Natural killer cell (primary cell): ENCODE measurements around the gene HARBI1. TPM values are rescaled to one million over a fixed set of nuclear protein-coding genes. Genes with fewer than 3 reads are reported as not detected.
A peak's percentile ranks its signal among the peaks of the same experiment; 100 is the strongest.

Experiments used
- ATAC-seq, 3 donors: fragments of 150-1000 bp in 2 of 3; fragments of 200-7000 bp in 1 of 3; cut with Tn5 transposase; 1 replicate in 1 of 3; 2 replicates in 2 of 3; pipeline ENCODE4 v1.10.0; 2021; ENCODE audit warnings: mild to moderate bottlenecking in 2 of 3, moderate library complexity in 2 of 3
- DNase-seq, 2 donors: peaks; one replicate each; pipeline versions ENCODE4 v3.0.0 to v3.0.0-alpha.2; 2013 to 2021; ENCODE audit warnings: mixed read lengths in 1 of 2
- H3K27ac ChIP-seq: one replicate; pipeline ENCODE4 v1.5.1; 2013; ENCODE audit warnings: mild to moderate bottlenecking, low read length
- H3K27me3 ChIP-seq: one replicate; pipeline ENCODE4 v1.6.1; 2013; ENCODE audit warnings: low read length; ENCODE audit not compliant: control insufficient read depth, insufficient read depth
- H3K36me3 ChIP-seq: one replicate; pipeline ENCODE4 v1.6.1; 2013; ENCODE audit warnings: low read length; ENCODE audit not compliant: control insufficient read depth, insufficient read depth
- H3K4me1 ChIP-seq: one replicate; pipeline ENCODE4 v1.6.1; 2013; ENCODE audit warnings: low read length; ENCODE audit not compliant: control insufficient read depth, insufficient read depth
- H3K4me3 ChIP-seq: one replicate; pipeline ENCODE4 v1.5.1; 2013; ENCODE audit warnings: low read length
- H3K9me3 ChIP-seq: one replicate; pipeline ENCODE4 v1.6.1; 2013; ENCODE audit warnings: low read length; ENCODE audit not compliant: control insufficient read depth, insufficient read depth
- H3K27ac Mint-ChIP-seq, 2 donors: one replicate each; pipeline ENCODE4 v1.8.0; 2022; ENCODE audit warnings: mild to moderate bottlenecking in 2 of 2, mixed read lengths in 2 of 2, moderate library complexity in 1 of 2
- H3K27me3 Mint-ChIP-seq, 2 donors: one replicate each; pipeline ENCODE4 v1.8.0; 2022; ENCODE audit warnings: low read depth in 2 of 2, mixed read lengths in 2 of 2
- H3K36me3 Mint-ChIP-seq: one replicate; pipeline ENCODE4 v1.8.0; 2022; ENCODE audit warnings: mixed read lengths
- H3K4me1 Mint-ChIP-seq, 2 donors: one replicate each; pipeline ENCODE4 v1.8.0; 2022; ENCODE audit warnings: mixed read lengths in 2 of 2
- H3K4me3 Mint-ChIP-seq: one replicate; pipeline ENCODE4 v1.8.0; 2022; ENCODE audit warnings: mild to moderate bottlenecking, moderate library complexity, mixed read lengths
- H3K9me3 Mint-ChIP-seq, 2 donors: one replicate each; pipeline ENCODE4 v1.8.0; 2022; ENCODE audit warnings: mixed read lengths in 2 of 2
- WGBS: methylation state at CpG from one replicate; pipeline ENCODE4 v1.1.7; 2013; ENCODE audit warnings: missing lambda C conversion rate; ENCODE audit not compliant: insufficient coverage; 5-methylcytosine and 5-hydroxymethylcytosine counted together
- intact Hi-C: fragments of 100-400 bp; cut with micrococcal nuclease; formaldehyde crosslinking; loops from one replicate; pipeline ENCODE4 v1.14.2; 2022
- total RNA-seq, 4 donors: library from RNA; stranded (reverse); fragments of 120-200 nt in 1 of 4; gene quantifications; one replicate each; pipeline versions ENCODE4 v1.2.3 to v1.2.4, GENCODE V29; 2013 to 2022
- TF ChIP-seq, protein P1 (sequence below): fragments of 200-600 bp; IDR thresholded peaks from one replicate; pipeline ENCODE4 v1.8.0; 2022; ENCODE audit warnings: antibody characterized with exemption

The HARBI1 gene
- total RNA-seq, 3 donors from 2014 or later (not counting 1 experiment from before 2014, with no cell fraction given), result 9.9 to 16.8 (median 12.7) TPM

DNA sequence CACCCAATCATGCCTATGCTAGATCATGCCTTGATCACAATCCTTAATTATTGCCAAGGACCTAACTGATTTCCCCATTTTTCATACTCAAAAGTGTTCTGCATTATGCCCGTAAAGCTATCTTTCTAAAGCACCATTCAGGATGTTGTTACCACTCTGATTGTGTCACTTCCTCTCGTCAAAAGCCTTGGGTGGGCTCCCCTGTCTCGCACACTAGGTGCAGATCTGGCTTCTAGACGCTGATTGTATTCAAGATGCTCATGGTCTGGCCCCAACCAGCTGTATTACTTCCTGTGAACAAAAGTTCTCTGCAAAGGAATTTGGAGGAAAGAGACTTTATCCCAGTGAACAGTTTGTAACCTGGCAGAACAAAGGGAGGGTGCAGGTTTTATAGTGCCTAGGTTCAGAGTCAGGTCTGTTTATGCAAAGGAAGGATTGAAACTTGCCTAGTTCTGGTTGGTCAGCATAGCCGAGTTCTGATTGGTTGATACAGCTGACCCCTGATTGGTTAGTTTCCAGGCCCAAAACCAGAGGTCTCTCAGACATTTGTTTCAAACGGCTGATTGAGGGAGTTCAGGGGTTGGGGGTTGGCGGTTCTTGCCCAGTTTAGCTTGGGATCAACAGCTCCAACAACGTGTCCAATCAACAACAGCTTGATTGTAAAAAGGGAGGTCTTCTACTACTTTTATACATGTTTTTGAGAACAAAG lies 25.8 kb upstream of the HARBI1 start:
- ATAC-seq, result peak in 2 of 3 donors; percentile 55 to 83

DNA sequence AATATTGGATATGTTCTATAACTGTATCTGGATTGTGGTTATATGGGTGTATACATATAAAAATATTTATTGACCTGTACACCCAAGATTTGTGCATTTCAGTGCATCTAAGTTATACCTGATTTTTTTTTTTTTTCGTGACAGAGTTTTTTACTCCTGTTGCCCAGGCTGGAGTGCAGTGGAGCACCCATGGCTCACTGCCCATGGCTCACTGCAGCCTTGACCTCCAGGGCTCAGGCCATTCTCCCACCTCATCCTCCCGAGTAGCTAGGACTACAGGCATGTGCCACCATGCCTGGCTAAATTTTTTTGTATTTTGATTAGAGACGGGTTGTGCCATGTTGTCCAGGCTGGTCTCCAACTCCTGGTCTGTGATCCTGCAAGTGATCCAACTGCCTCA lies 24.6 kb upstream of the HARBI1 start:
- H3K27me3 Mint-ChIP-seq, result no peaks in the 10 kb centered on the region
- Histone ChIP-seq H3K27ac (no peak overlapping the region), H3K36me3 (peaks cover 41% of the 10 kb centered on the region), H3K27me3 (no peaks in the 10 kb centered on the region), H3K4me1 (no peaks in the 10 kb centered on the region), H3K9me3 (no peaks in the 10 kb centered on the region), H3K4me3 (no peak overlapping the region)
- TF ChIP-seq, protein P1, sequence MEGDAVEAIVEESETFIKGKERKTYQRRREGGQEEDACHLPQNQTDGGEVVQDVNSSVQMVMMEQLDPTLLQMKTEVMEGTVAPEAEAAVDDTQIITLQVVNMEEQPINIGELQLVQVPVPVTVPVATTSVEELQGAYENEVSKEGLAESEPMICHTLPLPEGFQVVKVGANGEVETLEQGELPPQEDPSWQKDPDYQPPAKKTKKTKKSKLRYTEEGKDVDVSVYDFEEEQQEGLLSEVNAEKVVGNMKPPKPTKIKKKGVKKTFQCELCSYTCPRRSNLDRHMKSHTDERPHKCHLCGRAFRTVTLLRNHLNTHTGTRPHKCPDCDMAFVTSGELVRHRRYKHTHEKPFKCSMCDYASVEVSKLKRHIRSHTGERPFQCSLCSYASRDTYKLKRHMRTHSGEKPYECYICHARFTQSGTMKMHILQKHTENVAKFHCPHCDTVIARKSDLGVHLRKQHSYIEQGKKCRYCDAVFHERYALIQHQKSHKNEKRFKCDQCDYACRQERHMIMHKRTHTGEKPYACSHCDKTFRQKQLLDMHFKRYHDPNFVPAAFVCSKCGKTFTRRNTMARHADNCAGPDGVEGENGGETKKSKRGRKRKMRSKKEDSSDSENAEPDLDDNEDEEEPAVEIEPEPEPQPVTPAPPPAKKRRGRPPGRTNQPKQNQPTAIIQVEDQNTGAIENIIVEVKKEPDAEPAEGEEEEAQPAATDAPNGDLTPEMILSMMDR, result no peak
- peaks cover 20 to 32% of the 10 kb centered on the region in 2 donors for H3K4me1 Mint-ChIP-seq
- ATAC-seq, result no peak
- no peak for DNase-seq
- H3K4me3 Mint-ChIP-seq, result no peak overlapping the region
- peaks cover 0 to 4% of the 10 kb centered on the region in 2 donors for H3K9me3 Mint-ChIP-seq
- peaks cover 6% of the 10 kb centered on the region for H3K36me3 Mint-ChIP-seq
- no peak overlapping the region for H3K27ac Mint-ChIP-seq
- intact Hi-C loops, result no loop called here
- WGBS, result 94% methylated on average over 3 of the region's 3 CpGs

More for the DNA sequence above, 25.8 kb upstream of the HARBI1 start:
- peaks cover 6% of the 10 kb centered on the region for H3K36me3 Mint-ChIP-seq
- Histone ChIP-seq H3K36me3 (peaks cover 47% of the 10 kb centered on the region), H3K4me1 (no peaks in the 10 kb centered on the region), H3K9me3 (no peaks in the 10 kb centered on the region), H3K4me3 (no peak overlapping the region), H3K27ac (no peak overlapping the region), H3K27me3 (no peaks in the 10 kb centered on the region)
- no peak for DNase-seq
- TF ChIP-seq, protein P1, result no peak
- peaks cover 0 to 4% of the 10 kb centered on the region in 2 donors for H3K9me3 Mint-ChIP-seq
- WGBS, result 89% methylated on average over 7 of the region's 8 CpGs
- H3K27ac Mint-ChIP-seq, result peak overlapping the region; percentile 75 to 79
- H3K27me3 Mint-ChIP-seq, result no peaks in the 10 kb centered on the region
- intact Hi-C loops, result no loop called here
- peak overlapping the region; percentile 22 for H3K4me3 Mint-ChIP-seq
- H3K4me1 Mint-ChIP-seq, result peaks cover 20 to 32% of the 10 kb centered on the region in 2 donors

DNA sequence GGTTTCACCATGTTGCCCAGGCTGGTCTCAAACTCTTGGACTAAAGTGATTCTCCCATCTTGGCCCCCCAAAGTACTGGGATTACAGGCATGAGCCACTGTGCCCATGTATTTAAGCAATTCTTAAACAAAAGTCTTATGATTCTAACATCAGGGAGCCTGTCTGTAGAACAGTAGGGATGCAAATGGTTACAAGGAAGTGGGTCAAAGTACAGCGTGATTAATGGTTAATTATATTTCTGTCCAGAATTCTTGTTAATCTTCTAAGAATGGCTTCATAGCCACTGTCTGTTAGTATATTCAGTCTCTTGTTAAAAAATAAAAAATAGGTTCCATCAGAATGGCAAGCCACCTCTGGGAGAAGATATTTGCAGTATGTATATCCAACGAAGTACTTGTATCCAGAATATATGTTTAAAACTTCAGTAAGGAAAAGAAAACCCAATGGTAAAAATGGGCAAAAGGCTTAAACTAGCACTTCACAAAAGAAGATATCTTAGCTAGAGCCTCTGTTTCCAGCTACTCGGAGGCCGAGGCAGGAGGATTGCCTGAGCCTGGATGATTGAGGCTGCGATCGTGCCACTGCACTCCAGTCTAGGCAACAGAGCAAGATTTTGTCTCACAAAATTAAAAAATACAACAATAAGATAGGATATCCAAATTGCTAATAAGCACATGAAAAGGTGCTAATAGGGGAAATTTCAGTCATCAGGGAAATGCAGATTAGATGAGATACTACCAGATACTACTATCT lies 23.2 kb upstream of the HARBI1 start:
- ATAC-seq (no peak), DNase-seq (no peak)
- peaks cover 6% of the 10 kb centered on the region for H3K36me3 Mint-ChIP-seq
- H3K27ac Mint-ChIP-seq, result peak overlapping the region in 1 of 2 donors; percentile 38
- intact Hi-C loops, result no loop called here
- TF ChIP-seq, protein P1, result no peak
- Histone ChIP-seq H3K4me1 (no peaks in the 10 kb centered on the region), H3K9me3 (no peaks in the 10 kb centered on the region), H3K4me3 (no peak overlapping the region), H3K27me3 (no peaks in the 10 kb centered on the region), H3K27ac (no peak overlapping the region), H3K36me3 (peaks cover 29% of the 10 kb centered on the region)
- no peaks in the 10 kb centered on the region for H3K27me3 Mint-ChIP-seq
- 92% methylated on average over 6 of the region's 6 CpGs for WGBS
- no peak overlapping the region for H3K4me3 Mint-ChIP-seq
- H3K9me3 Mint-ChIP-seq, result peaks cover 0 to 4% of the 10 kb centered on the region in 2 donors
- H3K4me1 Mint-ChIP-seq, result peaks cover 20 to 32% of the 10 kb centered on the region in 2 donors
